Vagina (tissue), 2 donors: ENCODE data around the gene KAZN.

ENCODE experiments used
- POLR2A ChIP-seq, 2 donors: fragments of 450-650 bp; IDR thresholded peaks; one replicate each; pipeline ENCODE4 v1.6.1; 2017; ENCODE audit warnings: antibody characterized with exemption in 2 of 2, mild to moderate bottlenecking in 2 of 2, moderate library complexity in 2 of 2
- POLR2AphosphoS5 ChIP-seq, 2 donors: sonication (generic); formaldehyde crosslinking; IDR thresholded peaks; one replicate each; pipeline ENCODE4 v1.9.0; 2017; ENCODE audit warnings: antibody characterized with exemption in 2 of 2, mild to moderate bottlenecking in 2 of 2, low read depth in 1 of 2; ENCODE audit not compliant: insufficient read depth in 1 of 2
- TF ChIP-seq, protein P1 (sequence below), 3 experiments: fragments of 450-650 bp in 2 of 3; fragments of 200-600 bp in 1 of 3; sonication (generic) in 1 of 3; IDR thresholded peaks; one replicate each; pipeline ENCODE4 v1.5.1; 2017 to 2019; ENCODE audit warnings: antibody characterized with exemption in 3 of 3, mild to moderate bottlenecking in 2 of 3, moderate library complexity in 2 of 3

DNA sequence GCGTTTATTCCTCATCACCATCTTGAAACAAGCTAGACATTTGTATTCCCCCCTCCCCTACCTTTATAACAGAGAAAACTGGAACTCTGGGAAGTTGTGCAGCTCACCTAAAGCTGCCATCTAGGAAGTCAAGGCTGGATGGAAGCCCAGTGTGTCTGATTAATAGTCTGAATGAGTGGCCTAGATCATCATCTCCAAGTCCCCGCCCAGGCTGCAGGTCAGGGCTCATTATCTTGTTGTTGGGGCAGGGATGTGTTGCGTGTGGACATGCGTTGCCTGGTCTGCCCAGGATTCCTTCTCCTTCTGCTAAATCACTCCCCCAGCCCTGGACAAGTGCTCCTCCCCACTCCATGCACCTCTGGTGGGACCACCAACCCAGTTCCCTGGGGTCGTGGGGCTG lies 14.7 kb upstream of the KAZN start:
- TF ChIP-seq, protein P1, sequence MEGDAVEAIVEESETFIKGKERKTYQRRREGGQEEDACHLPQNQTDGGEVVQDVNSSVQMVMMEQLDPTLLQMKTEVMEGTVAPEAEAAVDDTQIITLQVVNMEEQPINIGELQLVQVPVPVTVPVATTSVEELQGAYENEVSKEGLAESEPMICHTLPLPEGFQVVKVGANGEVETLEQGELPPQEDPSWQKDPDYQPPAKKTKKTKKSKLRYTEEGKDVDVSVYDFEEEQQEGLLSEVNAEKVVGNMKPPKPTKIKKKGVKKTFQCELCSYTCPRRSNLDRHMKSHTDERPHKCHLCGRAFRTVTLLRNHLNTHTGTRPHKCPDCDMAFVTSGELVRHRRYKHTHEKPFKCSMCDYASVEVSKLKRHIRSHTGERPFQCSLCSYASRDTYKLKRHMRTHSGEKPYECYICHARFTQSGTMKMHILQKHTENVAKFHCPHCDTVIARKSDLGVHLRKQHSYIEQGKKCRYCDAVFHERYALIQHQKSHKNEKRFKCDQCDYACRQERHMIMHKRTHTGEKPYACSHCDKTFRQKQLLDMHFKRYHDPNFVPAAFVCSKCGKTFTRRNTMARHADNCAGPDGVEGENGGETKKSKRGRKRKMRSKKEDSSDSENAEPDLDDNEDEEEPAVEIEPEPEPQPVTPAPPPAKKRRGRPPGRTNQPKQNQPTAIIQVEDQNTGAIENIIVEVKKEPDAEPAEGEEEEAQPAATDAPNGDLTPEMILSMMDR (IDR thresholded peaks at IDR 0.05): no peak
- no peak for TF ChIP-seq POLR2A (IDR thresholded peaks at IDR 0.05)
- TF ChIP-seq POLR2AphosphoS5 (IDR thresholded peaks at IDR 0.05; ENCODE audit: insufficient read depth in 1 of 2, low read depth in 1 of 2): no peak
